ENCODE data around the gene SLC39A5. TPM values are rescaled to one million over a fixed set of nuclear protein-coding genes. Genes with fewer than 3 reads are reported as not detected.

SLC39A5 gene
- total and polyA plus RNA-seq, 2 donors (not counting 1 experiment from before 2014, with no cell fraction given), result 0.69 to 0.97 TPM

- Histone ChIP-seq H4K20me1 (ENCODE audit: control insufficient read depth, insufficient read depth, low read length, poor library complexity, severe bottlenecking) (no peaks in the 10 kb centered on the region), H3K4me3 (ENCODE audit: control extremely low read depth in 1 of 5, extremely low read depth in 1 of 5, insufficient read depth in 1 of 5, low read depth in 2 of 5, low read length in 4 of 5) (no peak overlapping the region), H3K9me3 (ENCODE audit: control extremely low read depth in 1 of 3, control insufficient read depth in 2 of 3, insufficient read depth in 1 of 3, low read length in 2 of 3) (no peaks in the 10 kb centered on the region), H3K4me2 (replicated peaks; ENCODE audit: low read depth, low read length, poor library complexity, severe bottlenecking) (no peak overlapping the region), H2AFZ (ENCODE audit: insufficient read depth, low read depth, low read length, poor library complexity, severe bottlenecking) (no peak overlapping the region), H3K27me3 (replicated peaks in 1 of 4; ENCODE audit: control extremely low read depth in 1 of 4, control insufficient read depth in 3 of 4, insufficient read depth in 4 of 4, low read length in 3 of 4) (no peaks in the 10 kb centered on the region), H3K79me2 (ENCODE audit: control insufficient read depth, insufficient read depth, low read length) (peaks cover under 1% of the 10 kb centered on the region), H3K36me3 (replicated peaks in 1 of 2; ENCODE audit: control extremely low read depth in 1 of 2, control insufficient read depth in 1 of 2, extremely low read depth in 1 of 2, insufficient read depth in 2 of 2, low read length in 1 of 2) (peaks cover 2 to 82% of the 10 kb centered on the region in 2 experiments), H3K4me1 (ENCODE audit: control insufficient read depth in 2 of 2, insufficient read depth in 2 of 2, low read length in 2 of 2) (no peaks in the 10 kb centered on the region), H3K27ac (ENCODE audit: low read length in 2 of 2) (no peak overlapping the region), H3K9ac (ENCODE audit: low read length) (no peak overlapping the region)
- ATAC-seq (ENCODE audit: low read depth) (no peak), DNase-seq (no peak)
- Mint-ChIP-seq H3K27ac (no peak overlapping the region), H3K27me3 (no peaks in the 10 kb centered on the region), H3K4me1 (no peaks in the 10 kb centered on the region), H3K9me3 (ENCODE audit: insufficient read depth) (no peaks in the 10 kb centered on the region), H3K4me3 (no peak overlapping the region)
- intact Hi-C loops (cut with micrococcal nuclease), result no loop called here
- WGBS (ENCODE audit: insufficient coverage), result 98% methylated on average over 8 of the region's 8 CpGs
- no peak for TF ChIP-seq EZH2 (IDR thresholded peaks at IDR 0.05; ENCODE audit: borderline replicate concordance, insufficient read depth, low read depth, low read length, poor library complexity, severe bottlenecking)
- no peak for TF ChIP-seq CTCF (IDR thresholded peaks at IDR 0.05)
- ChIA-PET CTCF (interaction anchor here (1.3 to 2.0 kb wide), 2 partner anchors 10 to 59 kb away, joined by 3 to 5 read pairs; partner anchors contain the start of genes ANKRD52 and SMARCC2), POLR2A (no interaction called here)
Observed at GRCh38 chr12:56248711-56249110, 18.9 kb downstream of the SLC39A5 start.

- no peak overlapping the region for H2AFZ ChIP-seq (ENCODE audit: insufficient read depth, low read depth, low read length, poor library complexity, severe bottlenecking)
- Mint-ChIP-seq H3K27me3 (no peaks in the 10 kb centered on the region), H3K4me3 (no peak overlapping the region), H3K27ac (no peak overlapping the region), H3K4me1 (peaks cover 11% of the 10 kb centered on the region), H3K9me3 (ENCODE audit: insufficient read depth) (no peaks in the 10 kb centered on the region)
- TF ChIP-seq EZH2 (IDR thresholded peaks at IDR 0.05; ENCODE audit: borderline replicate concordance, insufficient read depth, low read depth, low read length, poor library complexity, severe bottlenecking) (no peak), CTCF (IDR thresholded peaks at IDR 0.05) (no peak)
- H3K27ac ChIP-seq (ENCODE audit: low read length in 2 of 2), result no peak overlapping the region
- DNase-seq (no peak), ATAC-seq (ENCODE audit: low read depth) (no peak)
- peaks cover 11 to 13% of the 10 kb centered on the region in 2 donors for H3K4me1 ChIP-seq (ENCODE audit: control insufficient read depth in 2 of 2, insufficient read depth in 2 of 2, low read length in 2 of 2)
- peaks cover 18% of the 10 kb centered on the region for H4K20me1 ChIP-seq (ENCODE audit: control insufficient read depth, insufficient read depth, low read length, poor library complexity, severe bottlenecking)
- H3K36me3 ChIP-seq (replicated peaks in 1 of 2; ENCODE audit: control extremely low read depth in 1 of 2, control insufficient read depth in 1 of 2, extremely low read depth in 1 of 2, insufficient read depth in 2 of 2, low read length in 1 of 2), result peaks cover 2 to 78% of the 10 kb centered on the region in 2 experiments
- no peak overlapping the region for H3K4me2 ChIP-seq (replicated peaks; ENCODE audit: low read depth, low read length, poor library complexity, severe bottlenecking)
- no peak overlapping the region for H3K9ac ChIP-seq (ENCODE audit: low read length)
- ChIA-PET CTCF (interaction anchor here (1.4 kb wide), 1 partner anchor 47 kb away, joined by 4 read pairs; no protein-coding TSS in a partner anchor), POLR2A (interaction anchor here (0.7 kb wide), 1 partner anchor 14 kb away, joined by 3 read pairs; the partner anchor contains the start of gene COQ10A)
- intact Hi-C loops (cut with micrococcal nuclease), result no loop called here
- H3K27me3 ChIP-seq (replicated peaks in 1 of 4; ENCODE audit: control extremely low read depth in 1 of 4, control insufficient read depth in 3 of 4, insufficient read depth in 4 of 4, low read length in 3 of 4), result no peaks in the 10 kb centered on the region
- no peak overlapping the region for H3K4me3 ChIP-seq (ENCODE audit: control extremely low read depth in 1 of 5, extremely low read depth in 1 of 5, insufficient read depth in 1 of 5, low read depth in 2 of 5, low read length in 4 of 5)
- 96% methylated on average over 2 of the region's 3 CpGs for WGBS (ENCODE audit: insufficient coverage)
- H3K9me3 ChIP-seq (ENCODE audit: control extremely low read depth in 1 of 3, control insufficient read depth in 2 of 3, insufficient read depth in 1 of 3, low read length in 2 of 3), result no peaks in the 10 kb centered on the region
- H3K79me2 ChIP-seq (ENCODE audit: control insufficient read depth, insufficient read depth, low read length), result peaks cover 23% of the 10 kb centered on the region
Observed at GRCh38 chr12:56252649-56253048, 22.8 kb downstream of the SLC39A5 start.
